ENCODE results near the gene PAX7. TPM values are rescaled to one million over a fixed set of nuclear protein-coding genes. Genes with fewer than 3 reads are reported as not detected.

The PAX7 gene
- total and polyA plus RNA-seq, 9 of the 15 experiments (the other 6 are each of a cell fraction or from before 2014, with no cell fraction given) = not detected

- Histone ChIP-seq H3K36me3 (ENCODE audit: control insufficient read depth, insufficient read depth, low read length) (no peaks in the 10 kb centered on the region), H3K9me1 (ENCODE audit: control insufficient read depth, insufficient read depth, low read length) (no peaks in the 10 kb centered on the region), H3K27me3 (ENCODE audit: control insufficient read depth in 2 of 2, insufficient read depth in 2 of 2, low read length in 2 of 2) (peaks cover 46 to 70% of the 10 kb centered on the region in 2 experiments), H3K4me2 (ENCODE audit: insufficient read depth, low read length) (no peak overlapping the region), H3K4me1 (replicated peaks in 1 of 2; ENCODE audit: control insufficient read depth in 2 of 2, insufficient read depth in 2 of 2, low read length in 2 of 2) (peaks cover 0 to 22% of the 10 kb centered on the region in 2 experiments; a peak in 1 of 5 replicates), H3K9ac (ENCODE audit: insufficient read depth in 1 of 2, low read depth in 2 of 2, low read length in 2 of 2) (no peak overlapping the region), H2AFZ (ENCODE audit: low read depth, low read length) (no peak overlapping the region), H4K20me1 (replicated peaks; ENCODE audit: control insufficient read depth, insufficient read depth, low read length) (peaks cover 21% of the 10 kb centered on the region), H3K4me3 (no peak overlapping the region), H3K79me2 (ENCODE audit: control insufficient read depth, insufficient read depth, low read length) (no peaks in the 10 kb centered on the region), H3K9me3 (replicated peaks; ENCODE audit: control insufficient read depth, insufficient read depth, low read depth, low read length) (no peaks in the 10 kb centered on the region), H3K27ac (ENCODE audit: extremely low read depth, low read depth, low read length) (no peak overlapping the region)
- in situ Hi-C loops (cut with MboI) (no loop called here), intact Hi-C loops (cut with micrococcal nuclease) (no loop called here)
- ChIA-PET POLR2A (interaction anchor here (0.6 kb wide), 1 partner anchor 48 kb away, joined by 3 read pairs; no protein-coding TSS in a partner anchor), CTCF (ENCODE audit: low intra/inter-chr PET ratio) (no interaction called here)
- FAIRE-seq (no peak), DNase-seq (ENCODE audit: extremely low read depth in 1 of 4, low spot score in 3 of 4) (no peak), ATAC-seq (no peak)
- TF ChIP-seq ZC3H4 (CRISPR knock-in tag; IDR thresholded peaks at IDR 0.05; ENCODE audit: borderline replicate concordance) (no peak), THAP12 (CRISPR knock-in tag; IDR thresholded peaks at IDR 0.05) (no peak), PHB (CRISPR knock-in tag; IDR thresholded peaks at IDR 0.05) (no peak), TEAD2 (tag; IDR thresholded peaks at IDR 0.05) (no peak)
- BruUV-seq (replicated peaks) = no TSS peak
- WGBS (ENCODE audit: insufficient coverage, low coverage, missing lambda C conversion rate) = 8% methylated on average over 19 of the region's 48 CpGs
Measured at GRCh38 chr1:18646786-18647410, 16.3 kb downstream of the PAX7 start.
